GM03348 (cell line): ENCODE measurements around the gene TMX4.

ENCODE experiments used
- DNase-seq: peaks from one replicate; pipeline ENCODE4 v3.0.0; 2012; ENCODE audit warnings: low spot score

Gene TMX4

GRCh38 chr20:8018958-8019245 lies 659 bp downstream of the TMX4 start:
- DNase-seq: peak; percentile 91

GRCh38 chr20:8012724-8013123 lies 6.8 kb downstream of the TMX4 start:
- DNase-seq: no peak

GRCh38 chr20:8008733-8009132 lies 10.8 kb downstream of the TMX4 start:
- DNase-seq: no peak

GRCh38 chr20:8007490-8007889 lies 12.1 kb downstream of the TMX4 start:
- no peak for DNase-seq

GRCh38 chr20:8005575-8006366 lies 13.8 kb downstream of the TMX4 start:
- DNase-seq: no peak

GRCh38 chr20:8005033-8005432 lies 14.5 kb downstream of the TMX4 start:
- no peak for DNase-seq

- DNase-seq: no peak
These were observed 17.5 kb downstream of the TMX4 start for GRCh38 chr20:8002056-8002455.

- no peak for DNase-seq
These were observed 18.8 kb downstream of the TMX4 start for GRCh38 chr20:8000796-8001195.

- DNase-seq: no peak
These were observed 22.7 kb downstream of the TMX4 start for GRCh38 chr20:7996898-7997297.

- no peak for DNase-seq
These were observed 24.8 kb downstream of the TMX4 start for GRCh38 chr20:7994809-7995208.

GRCh38 chr20:7993703-7994102 lies 25.9 kb downstream of the TMX4 start:
- no peak for DNase-seq

GRCh38 chr20:7993238-7993637 lies 26.3 kb downstream of the TMX4 start:
- no peak for DNase-seq

- no peak for DNase-seq
These were observed 29.2 kb downstream of the TMX4 start for GRCh38 chr20:7990385-7990784.

- peak; percentile 26 for DNase-seq
These were observed 30.2 kb downstream of the TMX4 start for GRCh38 chr20:7989379-7989778.

- DNase-seq: no peak
These were observed 33.6 kb downstream of the TMX4 start for GRCh38 chr20:7985916-7986315.

- no peak for DNase-seq
These were observed 35.4 kb downstream of the TMX4 start for GRCh38 chr20:7984192-7984591.

- no peak for DNase-seq
These were observed 38.2 kb downstream of the TMX4 start for GRCh38 chr20:7981374-7981773.

GRCh38 chr20:7980332-7981046 lies 39.1 kb downstream of the TMX4 start:
- DNase-seq: peak; percentile 38

- DNase-seq: no peak
These were observed 41.9 kb downstream of the TMX4 start for GRCh38 chr20:7977709-7978108.

- DNase-seq: no peak
These were observed 43.6 kb downstream of the TMX4 start for GRCh38 chr20:7975851-7976414.

GRCh38 chr20:7974785-7975435 lies 44.7 kb downstream of the TMX4 start:
- DNase-seq: no peak

- DNase-seq: peak; percentile 35
These were observed 47.9 kb downstream of the TMX4 start for GRCh38 chr20:7971536-7972280.
